Keratinocyte (primary cell): ENCODE data around the gene KRTAP12-3. TPM values are rescaled to one million over a fixed set of nuclear protein-coding genes. Genes with fewer than 3 reads are reported as not detected.
"Not testable (repeated sequence)": the region's sequence is repeated elsewhere in the genome, so short reads cannot be mapped to it uniquely, and the experiment has no call there.

Experiments
- DNase-seq: peaks from one replicate; pipeline ENCODE4 v3.0.0-alpha.2; 2011; ENCODE audit warnings: low read depth, missing footprints, low spot score
- FAIRE-seq: peaks from 2 replicates; lab custom pipeline; 2011; peaks lifted over from hg19 to GRCh38; lab: Jason Lieb, UNC
- H2AFZ ChIP-seq: 2 replicates; pipeline ENCODE4 v1.6.0; 2012; ENCODE audit warnings: low read length, control low read depth, inconsistent platforms; ENCODE audit not compliant: control insufficient read depth
- H3K27ac ChIP-seq: 2 replicates; pipeline ENCODE4 v1.5.1; 2011; ENCODE audit warnings: low read length; ENCODE audit not compliant: control insufficient read depth, insufficient read depth
- H3K27me3 ChIP-seq: 3 replicates; pipeline ENCODE4 v1.6.0; 2011; ENCODE audit warnings: low read length; ENCODE audit not compliant: control insufficient read depth, insufficient read depth; ENCODE audit errors: extremely low read depth
- H3K36me3 ChIP-seq, 2 experiments: 2 replicates in 1 of 2; 3 replicates in 1 of 2; pipeline ENCODE4 v1.5.1; 2011; ENCODE audit warnings: low read length in 2 of 2, mild to moderate bottlenecking in 1 of 2; ENCODE audit not compliant: control insufficient read depth in 2 of 2, insufficient read depth in 2 of 2; ENCODE audit errors: extremely low read depth in 1 of 2
- H3K4me1 ChIP-seq: 3 replicates; pipeline ENCODE4 v1.5.1; 2011; ENCODE audit warnings: low read length; ENCODE audit not compliant: control insufficient read depth, insufficient read depth; ENCODE audit errors: extremely low read depth
- H3K4me2 ChIP-seq: 3 replicates; pipeline ENCODE4 v1.6.0; 2011; ENCODE audit warnings: low read depth, low read length; ENCODE audit not compliant: control insufficient read depth, insufficient read depth; ENCODE audit errors: extremely low read depth
- H3K4me3 ChIP-seq, 3 experiments: fragments of 200-600 bp in 1 of 3; sonication (generic) in 1 of 3; 2 replicates in 2 of 3; 3 replicates in 1 of 3; pipeline ENCODE4 v1.5.1; 2011 to 2016; ENCODE audit warnings: low read length in 3 of 3, mild to moderate bottlenecking in 3 of 3, control low read depth in 2 of 3, inconsistent platforms in 1 of 3, low read depth in 1 of 3, mixed read lengths in 1 of 3, mixed run types in 1 of 3, moderate library complexity in 1 of 3; ENCODE audit not compliant: control insufficient read depth in 2 of 3, insufficient read depth in 2 of 3; ENCODE audit errors: extremely low read depth in 1 of 3
- H3K79me2 ChIP-seq: 2 replicates; pipeline ENCODE4 v1.6.0; 2012; ENCODE audit warnings: low read length; ENCODE audit not compliant: control insufficient read depth, insufficient read depth
- H3K9ac ChIP-seq: 3 replicates; pipeline ENCODE4 v1.6.0; 2011; ENCODE audit warnings: low read length; ENCODE audit not compliant: control insufficient read depth, insufficient read depth; ENCODE audit errors: extremely low read depth
- H3K9me1 ChIP-seq: 3 replicates; pipeline ENCODE4 v1.6.0; 2011; ENCODE audit warnings: low read length; ENCODE audit not compliant: control insufficient read depth, insufficient read depth; ENCODE audit errors: extremely low read depth
- H3K9me3 ChIP-seq: 2 replicates; pipeline ENCODE4 v1.5.1; 2012; ENCODE audit warnings: low read depth, low read length; ENCODE audit not compliant: control insufficient read depth
- H4K20me1 ChIP-seq: 3 replicates; pipeline ENCODE4 v1.6.0; 2011; ENCODE audit warnings: low read length; ENCODE audit not compliant: control insufficient read depth, insufficient read depth; ENCODE audit errors: extremely low read depth
- EZH2 ChIP-seq: IDR thresholded peaks from one replicate; pipeline ENCODE4 v1.6.1; 2012; ENCODE audit warnings: inconsistent platforms, mild to moderate bottlenecking, low read length, moderate library complexity
- dilution Hi-C: fragments of 300-500 bp; cut with MboI; formaldehyde crosslinking; loops from one replicate; pipeline ENCODE4 v1.7.0; 2020; ENCODE audit warnings: low sequenced_read_pairs; ENCODE audit not compliant: extremely low pct_ligation_motif_present
- polyA minus RNA-seq, 3 experiments: library from RNA; depleted of rRNA, polyadenylated mRNA; stranded (reverse); fragments of >200 nt; gene quantifications; 1 replicate in 1 of 3; 2 replicates in 1 of 3; 3 replicates in 1 of 3; pipeline ENCODE4 v1.2.3, GENCODE V29; 2011
- polyA plus RNA-seq, 5 experiments: library from polyadenylated mRNA; depleted of rRNA in 3 of 5; stranded (reverse) in 3 of 5; stranded (forward) in 1 of 5; unstranded in 1 of 5; fragments of >200 nt; gene quantifications; 1 replicate in 1 of 5; 2 replicates in 3 of 5; 3 replicates in 1 of 5; pipeline versions ENCODE4 v1.2.1 to v1.2.3, GENCODE V29; 2011 to 2012; ENCODE audit warnings: missing spikeins in 2 of 5, low read depth in 1 of 5, low replicate concordance in 1 of 5
- TF ChIP-seq, protein P1 (sequence below), 3 experiments: IDR thresholded peaks in 1 of 3; conservative IDR thresholded peaks in 1 of 3; optimal IDR thresholded peaks in 1 of 3; 2 replicates in 2 of 3; 3 replicates in 1 of 3; pipeline versions ENCODE3 to v1.5.1; 2011; ENCODE audit warnings: low read length in 3 of 3, mild to moderate bottlenecking in 3 of 3, moderate library complexity in 2 of 3, control low read depth in 1 of 3, inconsistent platforms in 1 of 3; ENCODE audit not compliant: insufficient read depth in 2 of 3; ENCODE audit errors: extremely low read depth in 1 of 3

The KRTAP12-3 gene, protein sequence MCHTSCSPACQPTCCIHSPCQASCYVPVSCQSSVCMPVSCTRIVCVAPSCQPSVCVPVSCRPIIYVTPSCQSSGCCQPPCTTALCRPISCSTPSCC
- polyA plus RNA-seq (not detected in 3 replicates), polyA minus RNA-seq (not detected in 3 replicates)
- not detected for polyA plus RNA-seq (2011; ENCODE audit: low read depth)
- polyA plus RNA-seq (2011; cell fraction: cytosol; rRNA removed) = not detected in 2 replicates
- not detected in 2 replicates for polyA plus RNA-seq (2011; cell fraction: nucleus; rRNA removed)
- polyA plus RNA-seq (2012; ENCODE audit: low replicate concordance) = not detected in 2 replicates
- polyA minus RNA-seq (2011; cell fraction: cytosol; rRNA and poly(A)+ RNA removed) = not detected
- not detected in 2 replicates for polyA minus RNA-seq (2011; cell fraction: nucleus; rRNA and poly(A)+ RNA removed)

GRCh38 chr21:44657635-44658540 lies at the start of gene KRTAP12-3:
Gene KRTAP12-3, plus strand, starts transcription at chr21:44657932. Its CDS starts 48 bp downstream, at chr21:44657980.
- H2AFZ ChIP-seq = no peak within 1 kb of the TSS
- H3K9me3 ChIP-seq = no peaks in the 10 kb centered on the region
- H3K27me3 ChIP-seq = no peaks in the 10 kb centered on the region
- H3K4me2 ChIP-seq = no peak within 1 kb of the TSS
- no peaks in the 10 kb centered on the region for H3K4me1 ChIP-seq
- no peak within 1 kb of the TSS for H3K4me3 ChIP-seq
- no peaks in the 10 kb centered on the region for H3K9me1 ChIP-seq
- dilution Hi-C loops = no loop called here
- no peaks in the 10 kb centered on the region for H3K36me3 ChIP-seq
- no peak within 1 kb of the TSS for H3K27ac ChIP-seq
- FAIRE-seq (no peak), DNase-seq (no peak)
- TF ChIP-seq, protein P1, sequence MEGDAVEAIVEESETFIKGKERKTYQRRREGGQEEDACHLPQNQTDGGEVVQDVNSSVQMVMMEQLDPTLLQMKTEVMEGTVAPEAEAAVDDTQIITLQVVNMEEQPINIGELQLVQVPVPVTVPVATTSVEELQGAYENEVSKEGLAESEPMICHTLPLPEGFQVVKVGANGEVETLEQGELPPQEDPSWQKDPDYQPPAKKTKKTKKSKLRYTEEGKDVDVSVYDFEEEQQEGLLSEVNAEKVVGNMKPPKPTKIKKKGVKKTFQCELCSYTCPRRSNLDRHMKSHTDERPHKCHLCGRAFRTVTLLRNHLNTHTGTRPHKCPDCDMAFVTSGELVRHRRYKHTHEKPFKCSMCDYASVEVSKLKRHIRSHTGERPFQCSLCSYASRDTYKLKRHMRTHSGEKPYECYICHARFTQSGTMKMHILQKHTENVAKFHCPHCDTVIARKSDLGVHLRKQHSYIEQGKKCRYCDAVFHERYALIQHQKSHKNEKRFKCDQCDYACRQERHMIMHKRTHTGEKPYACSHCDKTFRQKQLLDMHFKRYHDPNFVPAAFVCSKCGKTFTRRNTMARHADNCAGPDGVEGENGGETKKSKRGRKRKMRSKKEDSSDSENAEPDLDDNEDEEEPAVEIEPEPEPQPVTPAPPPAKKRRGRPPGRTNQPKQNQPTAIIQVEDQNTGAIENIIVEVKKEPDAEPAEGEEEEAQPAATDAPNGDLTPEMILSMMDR (optimal IDR thresholded peaks at IDR 0.05 in 1 of 3, IDR thresholded peaks at IDR 0.05 in 1 of 3, conservative IDR thresholded peaks at IDR 0.05 in 1 of 3; ENCODE audit: extremely low read depth in 1 of 3, insufficient read depth in 2 of 3, low read length in 3 of 3) = no peak
- no peak for TF ChIP-seq EZH2
- no peak within 1 kb of the TSS for H3K9ac ChIP-seq
- no peaks in the 10 kb centered on the region for H3K79me2 ChIP-seq
- H4K20me1 ChIP-seq = no peaks in the 10 kb centered on the region

GRCh38 chr21:44609193-44609592 lies 48.5 kb upstream of the KRTAP12-3 start:
- Histone ChIP-seq H3K4me3 (no peak overlapping the region), H3K4me2 (no peak overlapping the region), H3K9me1 (no peaks in the 10 kb centered on the region), H3K79me2 (no peaks in the 10 kb centered on the region), H3K27ac (no peak overlapping the region), H3K9me3 (peaks cover 7% of the 10 kb centered on the region), H3K36me3 (no peaks in the 10 kb centered on the region), H3K27me3 (no peaks in the 10 kb centered on the region), H3K4me1 (no peaks in the 10 kb centered on the region), H3K9ac (no peak overlapping the region), H2AFZ (no peak overlapping the region), H4K20me1 (no peaks in the 10 kb centered on the region)
- TF ChIP-seq, protein P1 (optimal IDR thresholded peaks at IDR 0.05 in 1 of 3, IDR thresholded peaks at IDR 0.05 in 1 of 3, conservative IDR thresholded peaks at IDR 0.05 in 1 of 3; ENCODE audit: extremely low read depth in 1 of 3, insufficient read depth in 2 of 3, low read length in 3 of 3) = no peak
- TF ChIP-seq EZH2 = no peak
- dilution Hi-C loops = no loop called here
- FAIRE-seq (no peak), DNase-seq (no peak)

DNA sequence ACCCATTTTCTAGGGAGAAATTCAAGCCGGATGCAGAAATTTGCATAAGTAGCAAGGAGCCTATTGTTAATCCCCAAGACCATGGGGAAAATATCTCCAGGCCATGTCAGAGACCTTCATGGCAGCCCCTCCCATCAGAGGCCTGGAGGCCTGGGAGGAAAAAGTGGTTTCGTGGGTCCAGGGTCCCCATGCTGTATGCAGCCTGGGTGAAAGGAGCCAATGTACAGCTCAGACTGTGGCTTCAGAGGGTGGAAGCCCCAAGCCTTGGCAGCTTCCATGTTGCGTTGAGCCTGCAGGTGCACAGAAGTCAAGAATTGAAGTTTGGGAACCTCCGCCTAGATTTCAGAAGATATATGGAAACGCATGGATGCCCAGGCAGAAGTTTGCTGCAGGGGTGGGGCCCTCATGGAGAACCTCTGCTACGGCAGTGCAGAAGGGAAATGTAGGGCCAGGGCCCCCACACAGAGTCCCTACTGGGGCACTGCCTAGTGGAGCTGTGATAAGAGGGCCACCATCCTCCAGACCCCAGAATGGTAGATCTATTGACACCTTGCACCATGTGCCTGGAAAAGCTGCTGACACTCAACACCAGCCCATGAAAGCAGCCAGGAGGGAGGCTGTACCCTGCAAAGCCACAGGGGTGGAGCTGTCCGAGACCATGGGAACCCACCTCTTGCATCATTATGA lies 47.4 kb upstream of the KRTAP12-3 start:
- FAIRE-seq, H3K79me2 ChIP-seq, H3K27me3 ChIP-seq, H3K9me1 ChIP-seq, H3K27ac ChIP-seq, dilution Hi-C loops, DNase-seq, H3K4me3 ChIP-seq, H2AFZ ChIP-seq, H3K4me1 ChIP-seq, H3K9me3 ChIP-seq, H4K20me1 ChIP-seq, H3K36me3 ChIP-seq, H3K9ac ChIP-seq, H3K4me2 ChIP-seq: not testable (repeated sequence)
